NOMO-1 treated with dmso at 0.1 percent for 144 hours (cell line): ENCODE measurements around the gene STARD6.
"Not testable (repeated sequence)": the region's sequence is repeated elsewhere in the genome, so short reads cannot be mapped to it uniquely, and the experiment has no call there.

Experiments
- DNase-seq: peaks from one replicate; lab custom pipeline; 2025; ENCODE audit not compliant: unreplicated experiment; lab: John Stamatoyannopoulos, UW

The STARD6 gene

DNA sequence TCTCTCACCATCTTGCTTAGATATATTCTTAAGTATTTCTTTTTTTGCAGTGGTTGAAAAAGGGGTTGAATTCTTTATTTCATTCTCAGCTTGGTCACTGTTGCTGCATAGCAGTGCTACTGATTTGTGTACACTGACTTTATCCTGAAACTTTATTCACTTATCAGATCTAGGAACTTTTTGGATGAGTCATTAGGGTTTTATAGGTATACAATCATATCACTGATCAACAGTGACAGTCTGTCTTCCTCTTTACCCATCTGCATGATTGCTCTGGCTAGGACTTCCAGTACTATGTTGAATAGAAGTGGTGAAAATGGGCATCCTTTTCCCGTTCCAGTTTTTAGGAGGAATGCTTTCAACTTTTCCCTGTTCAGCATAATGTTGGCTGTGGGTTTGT lies 6.5 kb downstream of the STARD6 start:
- no peak for DNase-seq

DNA sequence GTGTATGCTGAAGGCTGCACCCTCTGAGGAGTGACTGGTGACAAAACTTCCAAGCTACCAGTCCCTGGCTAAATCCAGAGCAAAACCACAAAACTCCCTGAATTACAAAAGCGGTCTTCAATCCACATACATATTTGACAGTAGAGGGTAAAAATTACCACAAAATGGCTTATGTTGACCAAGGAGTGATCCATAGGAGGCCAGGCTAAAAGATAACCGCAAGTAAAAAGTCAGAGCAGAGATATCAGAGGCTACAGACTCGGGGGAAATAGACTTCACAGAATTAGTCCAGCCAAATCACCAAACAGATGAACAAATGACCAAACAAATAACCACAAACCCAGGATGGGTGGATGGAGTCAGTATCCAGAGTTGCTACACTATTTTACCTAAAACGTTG lies 19.4 kb downstream of the STARD6 start:
- DNase-seq = no peak

DNA sequence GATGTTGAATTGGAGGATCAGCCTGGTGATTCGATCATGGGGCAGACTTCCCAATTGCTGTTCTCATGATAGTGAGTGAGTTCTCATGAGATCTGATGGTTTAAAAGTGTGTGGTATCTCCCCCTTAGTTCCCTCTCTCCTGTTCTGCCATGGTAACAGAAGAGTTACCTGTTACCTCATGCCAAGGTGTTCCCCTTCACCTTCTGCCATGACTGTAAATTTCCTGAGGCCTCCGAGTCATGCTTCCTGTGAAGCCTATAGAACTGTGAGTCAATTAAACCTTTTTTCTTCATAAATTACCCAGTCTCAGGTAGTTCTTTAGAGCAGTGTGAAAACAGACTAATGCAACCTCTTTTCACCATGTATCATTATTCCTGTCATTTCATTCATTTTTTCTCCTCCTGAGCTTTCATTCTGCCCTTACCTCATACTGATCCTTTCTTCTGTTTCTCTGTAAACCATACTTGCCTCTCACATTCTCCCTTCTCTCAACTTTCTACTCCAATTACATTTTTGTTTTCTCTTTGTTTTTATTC lies 22.0 kb downstream of the STARD6 start:
- no peak for DNase-seq

DNA sequence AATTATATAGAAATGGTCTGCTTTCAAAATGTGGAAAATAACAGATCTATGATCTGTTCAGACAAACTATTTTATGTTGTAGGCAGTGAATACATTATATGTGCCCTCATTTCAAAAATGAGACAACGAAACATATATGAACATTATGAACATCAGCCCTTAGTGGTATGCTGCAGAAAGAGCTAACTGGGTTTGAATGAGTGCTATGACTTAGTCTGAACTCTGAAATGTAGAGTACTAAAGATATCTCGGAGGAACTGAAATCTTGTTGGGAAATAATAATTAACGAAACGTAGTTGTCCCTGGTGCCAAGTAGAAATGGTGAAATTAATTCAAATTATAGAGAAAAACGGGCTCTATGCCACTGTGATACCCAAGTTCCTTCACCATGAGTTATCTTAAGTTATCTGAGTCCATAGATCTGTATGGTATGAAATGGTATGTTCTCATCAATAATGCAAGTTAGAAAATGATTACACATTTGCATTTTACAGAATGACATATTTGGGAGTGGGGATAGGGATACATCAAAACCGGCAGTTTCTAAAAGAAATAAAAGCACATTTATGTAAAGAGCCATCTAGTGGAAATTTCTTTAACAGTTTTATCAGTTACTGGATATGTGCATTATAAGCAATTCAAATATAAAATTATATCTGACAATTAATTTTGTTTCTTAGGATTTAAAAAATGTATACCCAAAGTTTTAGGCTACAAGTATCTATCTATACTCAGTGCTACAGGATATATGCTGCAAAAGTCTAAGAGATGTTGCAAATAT lies 26.7 kb downstream of the STARD6 start:
- no peak for DNase-seq

DNA sequence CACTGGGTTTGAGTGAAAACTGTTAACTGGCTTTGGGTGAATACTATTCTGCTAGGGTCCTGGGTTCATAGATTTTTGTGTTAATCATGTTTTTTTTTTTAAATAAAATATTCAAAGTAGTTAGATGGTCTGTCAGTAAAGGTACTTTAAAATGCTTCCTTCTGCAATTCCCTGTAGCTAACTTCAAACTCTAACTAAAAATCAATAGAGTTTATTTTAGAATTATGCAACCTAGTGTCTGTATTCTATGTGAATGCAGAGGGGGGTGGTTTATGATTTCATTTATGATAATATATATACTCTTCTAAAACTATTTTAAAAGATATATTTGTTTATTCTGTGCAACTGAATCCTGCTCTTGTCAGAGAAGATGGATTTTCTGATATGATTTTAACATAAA lies 27.9 kb downstream of the STARD6 start:
- DNase-seq = no peak

DNA sequence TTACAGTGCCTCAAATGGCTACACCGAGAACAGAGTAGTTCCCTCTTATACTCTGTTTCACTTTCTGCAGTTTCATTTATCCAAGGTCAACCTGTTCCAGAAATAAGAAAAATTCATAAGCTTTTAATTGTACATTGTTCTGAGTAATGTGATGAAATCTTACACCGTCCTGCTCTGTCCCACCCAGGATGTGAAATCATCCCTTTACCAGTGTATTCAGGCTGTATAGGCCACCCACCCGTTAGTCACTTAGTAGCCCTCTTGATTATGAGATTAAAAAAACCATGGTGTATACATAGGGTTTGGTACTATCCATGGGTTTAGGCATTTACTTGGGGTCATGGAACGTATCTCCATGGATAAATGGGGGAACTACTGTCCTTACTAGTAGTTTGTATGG lies 29.8 kb downstream of the STARD6 start:
- no peak for DNase-seq

DNA sequence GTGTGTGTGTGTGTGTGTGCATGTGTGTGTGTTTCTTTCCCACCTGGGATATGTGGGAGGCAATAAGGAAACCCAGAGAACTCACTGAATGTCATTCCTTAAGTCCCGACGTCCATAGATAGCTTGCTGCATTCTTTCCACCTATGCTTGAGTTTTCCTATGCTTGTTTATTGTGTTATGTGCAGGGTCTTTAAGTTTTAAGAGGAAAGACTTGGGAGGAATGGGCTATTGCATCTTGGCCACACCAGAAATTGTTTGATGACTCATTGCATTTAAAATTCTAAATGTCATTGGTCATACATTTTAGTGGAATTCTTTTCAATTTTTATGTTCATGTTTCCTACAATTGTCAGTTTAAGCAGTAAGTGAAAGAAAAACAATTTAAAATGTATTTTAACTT lies 33.7 kb downstream of the STARD6 start:
- DNase-seq = no peak

DNA sequence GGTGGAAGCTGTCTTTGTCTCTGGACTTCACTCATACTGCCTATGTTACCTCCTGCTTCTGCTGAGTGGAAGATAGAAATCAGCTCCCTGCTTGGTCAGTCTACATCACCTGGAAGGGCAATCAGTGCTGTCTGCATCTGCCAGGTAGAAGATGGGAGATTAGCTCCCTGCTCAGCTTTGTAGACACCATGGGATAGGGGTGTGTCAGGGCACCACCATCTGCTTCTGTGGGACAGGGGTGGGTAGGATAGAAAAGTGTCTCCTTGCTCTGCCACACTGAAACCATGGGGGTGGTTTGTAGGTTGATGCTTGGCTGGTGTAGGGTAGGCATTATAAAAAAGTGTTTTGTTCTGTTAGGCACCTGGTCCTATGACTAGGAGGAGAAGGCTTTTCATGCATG lies 34.1 kb downstream of the STARD6 start:
- no peak for DNase-seq

DNA sequence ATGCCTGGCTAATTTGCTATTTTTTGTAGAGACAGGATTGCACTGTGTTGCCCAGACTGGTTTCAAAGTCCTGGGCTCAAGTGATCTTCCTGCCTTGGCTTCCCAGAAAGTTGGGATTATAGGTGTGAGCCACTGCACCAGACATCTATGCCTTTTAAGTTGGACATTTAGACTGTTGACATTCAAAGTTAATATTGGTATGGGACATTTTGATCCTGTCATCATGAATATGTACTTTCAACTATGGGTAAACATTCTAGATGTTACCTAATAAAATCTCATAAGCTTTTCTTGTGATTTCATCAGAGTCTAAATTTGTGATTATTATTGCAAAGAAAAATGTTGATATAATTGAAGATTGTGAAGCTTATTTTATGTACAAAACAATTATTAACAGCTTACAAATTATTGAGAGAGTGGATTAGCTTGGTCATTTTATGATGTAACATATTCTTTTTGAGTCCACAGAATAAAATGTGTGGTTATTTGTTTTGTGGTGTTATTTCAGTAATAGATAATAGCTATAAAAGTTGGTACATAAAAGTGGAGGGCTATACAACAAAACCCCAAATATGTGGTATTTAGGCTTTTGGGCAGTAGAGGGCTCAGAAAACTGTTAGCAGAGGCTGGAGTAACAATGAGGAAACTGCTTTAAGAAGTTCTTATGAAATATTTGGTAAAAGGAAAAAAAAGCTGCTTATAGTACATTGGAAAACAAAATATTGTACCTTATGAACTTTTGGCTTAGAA lies 41.4 kb downstream of the STARD6 start:
- no peak for DNase-seq

DNA sequence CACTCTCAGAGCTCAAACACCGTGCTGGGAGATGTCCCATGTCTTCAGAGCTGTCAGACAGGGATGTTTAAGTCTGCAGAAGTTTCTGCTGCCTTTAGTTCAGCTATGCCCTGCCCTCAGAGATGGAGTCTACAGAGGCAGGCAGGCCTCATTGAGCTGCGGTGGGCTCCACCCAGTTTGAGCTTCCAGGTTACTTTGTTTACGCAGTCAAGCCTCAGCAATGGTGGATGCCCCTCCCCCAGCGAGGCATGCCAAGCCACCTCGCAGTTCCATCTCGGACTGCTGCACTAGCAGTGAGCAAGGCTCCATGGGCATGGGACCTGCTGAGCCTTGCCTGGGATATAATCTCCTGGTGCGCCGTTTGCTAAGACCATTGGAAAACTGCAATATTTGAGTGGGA lies 48.1 kb downstream of the STARD6 start:
- DNase-seq = not testable (repeated sequence)

DNA sequence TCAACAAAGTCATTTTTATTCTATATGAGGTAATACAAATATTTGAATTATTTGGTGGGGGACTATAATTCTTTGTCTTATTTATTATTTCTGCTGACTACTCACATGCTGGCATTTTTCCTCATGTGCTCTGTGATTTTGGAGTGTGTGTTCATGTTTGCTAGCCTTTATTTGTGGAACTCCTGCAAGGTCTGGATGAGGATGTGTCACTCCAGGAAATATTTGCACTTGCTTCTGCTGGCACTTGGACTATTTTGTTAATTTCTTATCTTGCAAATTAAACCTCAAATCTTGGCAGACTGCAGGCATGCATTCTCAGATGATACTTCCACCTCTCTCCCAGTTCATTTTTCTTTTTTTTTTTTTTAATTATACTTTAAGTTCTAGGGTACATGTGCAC lies 54.2 kb downstream of the STARD6 start:
- DNase-seq = no peak

DNA sequence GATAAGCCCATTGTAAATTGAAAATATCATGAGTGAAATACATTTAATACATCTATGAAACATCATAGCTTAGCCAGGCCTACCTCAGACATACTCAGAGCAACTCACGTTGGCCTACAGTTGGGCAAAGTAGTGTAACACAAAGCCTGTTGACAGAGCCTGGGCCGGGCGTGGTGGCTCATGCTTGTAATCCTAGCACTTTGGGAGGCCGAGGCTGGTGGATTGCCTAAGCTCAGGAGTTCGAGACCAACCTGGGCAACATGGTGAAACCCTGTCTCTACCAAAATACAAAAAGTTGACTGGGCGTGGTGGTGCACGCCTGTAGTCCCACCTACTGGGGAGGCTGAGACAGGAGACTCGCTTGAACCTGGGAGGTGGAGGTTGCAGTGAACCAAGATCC lies 58.7 kb downstream of the STARD6 start:
- DNase-seq = not testable (repeated sequence)

DNA sequence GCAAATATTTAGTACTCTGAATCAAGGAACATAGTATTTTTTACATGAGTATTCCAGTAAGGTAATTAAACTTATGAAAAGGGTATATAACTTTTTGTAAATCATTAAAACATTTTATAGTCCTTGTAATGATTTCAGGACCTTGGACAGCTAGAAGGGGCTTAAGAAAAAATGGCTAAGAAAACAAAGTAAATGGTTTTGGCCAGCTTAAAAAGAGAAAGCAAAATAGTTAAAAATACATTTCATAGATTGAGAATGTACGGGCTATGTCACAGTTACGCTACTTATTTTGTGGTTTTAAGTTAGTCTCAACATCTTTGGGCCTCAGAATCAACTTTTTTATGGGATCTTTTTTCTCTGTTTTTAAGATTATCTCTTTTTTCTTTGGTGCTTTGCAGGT lies 61.6 kb downstream of the STARD6 start:
- no peak for DNase-seq

DNA sequence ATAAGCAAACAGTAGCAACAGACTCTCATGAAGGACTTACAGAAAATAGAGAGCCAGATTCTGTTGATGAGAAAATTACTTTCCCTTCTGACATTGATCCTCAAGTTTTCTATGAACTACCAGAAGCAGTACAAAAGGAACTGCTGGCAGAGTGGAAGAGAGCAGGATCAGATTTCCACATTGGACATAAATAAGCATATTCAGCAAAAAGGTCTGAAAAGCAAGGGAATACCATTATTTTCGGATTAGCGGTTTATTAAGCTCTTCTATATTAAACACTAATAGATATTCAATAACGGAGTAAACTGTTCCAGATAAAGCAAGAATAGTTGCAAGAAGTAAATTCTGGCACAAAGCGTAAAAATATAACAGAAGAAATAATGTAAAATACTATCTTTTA lies 63.4 kb downstream of the STARD6 start:
- DNase-seq = no peak

DNA sequence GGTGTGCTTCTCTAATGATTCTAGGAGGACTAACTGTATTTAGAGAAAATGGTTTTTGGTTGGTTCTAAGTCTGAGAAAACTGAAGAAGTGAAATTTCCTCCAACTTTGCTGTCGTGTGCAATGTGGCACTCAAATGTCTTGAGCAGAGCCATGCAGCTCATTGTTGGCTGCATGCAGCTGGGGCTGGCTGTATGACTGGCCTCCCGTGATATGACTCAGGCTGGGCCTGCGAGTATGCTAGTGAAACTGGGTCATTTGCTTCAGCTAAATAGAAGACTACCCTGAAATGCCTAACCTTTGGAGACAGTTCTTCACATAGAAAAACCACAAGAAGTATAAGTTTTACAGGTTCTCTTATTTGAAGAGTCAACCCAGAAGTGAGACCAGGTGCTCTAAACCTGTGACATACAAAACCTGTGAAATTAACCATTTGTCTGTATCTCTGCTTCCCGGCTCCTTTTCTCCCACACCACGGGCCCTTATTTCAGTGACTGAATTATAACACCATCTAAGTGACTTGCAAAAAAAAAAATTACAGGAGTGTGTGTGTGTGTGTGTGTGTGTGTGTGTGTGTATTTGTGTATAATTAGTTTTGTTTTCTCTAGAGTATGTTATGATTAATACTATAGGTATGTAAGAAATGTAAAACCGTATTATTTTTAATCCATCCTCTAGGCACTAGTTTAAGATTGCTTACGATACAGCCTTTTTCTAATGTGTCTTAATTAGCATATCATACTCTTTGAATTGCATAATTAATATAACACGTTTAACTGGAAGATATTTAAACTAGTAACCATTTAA lies 72.5 kb downstream of the STARD6 start:
- no peak for DNase-seq

DNA sequence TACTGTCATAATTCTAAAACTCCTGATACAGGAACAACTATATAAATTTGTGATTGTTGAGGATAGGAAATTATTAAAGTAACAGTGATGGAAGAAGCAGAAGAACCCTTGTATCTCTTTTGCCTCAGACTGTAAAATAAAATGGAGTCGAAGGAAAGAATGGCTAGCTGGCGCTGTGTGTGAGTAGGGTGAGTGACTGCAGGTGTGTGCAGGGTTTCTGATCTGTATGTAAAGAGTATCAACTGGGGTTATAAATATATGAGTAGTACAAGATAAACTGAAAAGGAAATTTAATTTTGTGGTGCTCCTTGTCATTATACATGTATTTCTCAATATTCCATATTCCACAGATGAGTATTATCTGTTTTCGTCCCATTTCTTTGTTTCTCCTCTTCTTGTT lies 73.1 kb downstream of the STARD6 start:
- DNase-seq = no peak

DNA sequence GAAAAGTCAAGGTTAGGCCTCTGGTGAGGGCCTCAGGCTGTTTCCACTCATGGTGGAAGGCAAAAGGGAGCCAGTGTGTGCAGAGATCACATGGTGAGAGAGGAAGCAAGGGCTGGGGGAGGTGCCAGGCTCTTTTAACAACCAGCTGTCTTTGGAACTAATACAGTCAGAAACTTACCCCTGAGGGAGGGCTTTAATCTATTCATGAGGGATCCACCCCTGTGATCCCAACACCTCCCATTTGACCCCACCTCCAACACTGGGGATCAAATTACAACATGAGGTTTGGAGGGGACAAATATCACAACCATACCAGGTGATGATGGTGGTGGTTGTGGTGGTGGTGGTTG lies 77.5 kb downstream of the STARD6 start:
- no peak for DNase-seq

DNA sequence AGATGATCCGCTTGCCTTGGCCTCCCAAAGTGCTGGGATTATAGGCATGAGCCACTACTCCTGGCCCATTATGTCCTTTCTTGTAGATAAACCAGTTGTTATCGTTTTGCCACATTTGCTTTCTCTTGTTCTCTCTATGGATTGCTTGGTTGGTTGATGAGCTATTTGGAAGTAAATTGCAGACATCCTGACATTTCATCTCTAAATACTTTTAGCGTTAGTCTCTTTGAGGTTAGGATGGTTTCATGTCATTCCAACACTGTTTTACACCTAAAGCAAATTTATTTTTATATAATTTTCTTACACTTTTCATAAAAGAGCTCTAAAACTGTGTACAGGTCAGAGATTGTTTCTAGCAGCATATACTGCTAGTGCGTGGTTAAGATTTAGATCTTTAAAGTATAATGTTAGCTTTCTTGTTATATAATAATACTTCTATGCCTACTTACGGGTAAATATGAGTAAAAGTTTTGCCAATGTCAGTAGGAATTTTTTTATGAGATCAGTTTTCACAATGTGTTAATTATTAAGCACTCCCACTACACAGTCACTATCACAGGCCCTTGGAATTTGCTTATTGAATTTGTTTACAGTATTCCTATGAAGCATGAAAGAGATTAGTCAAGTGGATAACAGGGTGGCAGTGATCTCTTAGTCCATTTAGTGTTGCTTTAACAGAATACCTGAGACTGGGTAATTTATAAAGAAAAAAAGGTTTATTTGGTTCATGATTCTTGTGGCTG lies 78.0 kb downstream of the STARD6 start:
- no peak for DNase-seq

DNA sequence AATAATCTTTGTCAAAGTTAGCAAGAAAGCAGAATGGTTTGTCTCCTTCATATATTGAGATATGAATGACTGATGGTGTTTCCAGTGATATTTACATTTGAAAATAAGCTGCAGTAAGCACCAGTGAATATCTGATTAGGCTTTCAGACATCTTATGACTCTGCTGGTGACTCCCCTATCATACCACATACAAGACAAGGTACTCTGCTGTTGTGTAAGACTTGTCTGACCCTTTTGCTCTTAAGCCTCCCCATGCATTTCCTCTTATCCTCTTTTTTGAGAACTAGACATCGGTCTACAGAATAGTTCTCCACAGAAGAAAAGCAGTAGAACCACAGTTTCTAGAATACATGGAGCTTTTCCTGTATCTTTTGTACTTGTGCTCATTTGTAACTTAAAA lies 79.0 kb downstream of the STARD6 start:
- no peak for DNase-seq

DNA sequence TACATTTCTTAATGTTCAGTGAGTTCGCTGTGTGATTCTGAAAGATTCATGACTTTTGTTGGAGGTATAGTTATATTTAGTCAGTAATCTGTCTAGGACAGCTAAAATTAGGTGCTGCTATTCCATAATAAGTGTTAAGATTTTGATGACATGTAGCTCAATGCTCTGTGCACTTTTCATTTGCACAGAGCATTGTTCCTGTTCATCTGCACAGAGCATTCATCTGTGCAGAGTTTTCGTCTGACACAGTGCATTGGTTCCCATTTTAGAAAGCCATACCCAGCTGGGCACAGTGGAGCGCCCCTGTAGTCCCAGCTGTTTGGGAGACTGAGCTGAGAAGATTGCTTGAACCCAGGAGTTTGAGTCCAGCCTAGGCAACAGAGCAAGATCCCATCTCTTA lies 79.8 kb downstream of the STARD6 start:
- no peak for DNase-seq
